Measurements from ENCODE around the gene ARHGAP35. TPM values are rescaled to one million over a fixed set of nuclear protein-coding genes. Genes with fewer than 3 reads are reported as not detected.

Gene ARHGAP35
- total RNA-seq, 1 donor from 2014 or later = 71.1 TPM

GRCh38 chr19:46825731-46826055 lies 35.1 kb upstream of the ARHGAP35 start:
- H3K4me3 Mint-ChIP-seq (ENCODE audit: unreplicated experiment) = no peak overlapping the region
- no peaks in the 10 kb centered on the region for H3K36me3 Mint-ChIP-seq (ENCODE audit: low read depth, unreplicated experiment)
- peaks cover 4% of the 10 kb centered on the region for H3K27me3 Mint-ChIP-seq (ENCODE audit: unreplicated experiment)
- no peaks in the 10 kb centered on the region for H3K4me1 Mint-ChIP-seq (ENCODE audit: unreplicated experiment)
- no peak for DNase-seq (ENCODE audit: low spot score)
- no peak overlapping the region for H3K27ac Mint-ChIP-seq (ENCODE audit: unreplicated experiment)
- H3K9me3 Mint-ChIP-seq (ENCODE audit: unreplicated experiment) = no peaks in the 10 kb centered on the region
- TF ChIP-seq, protein P1, sequence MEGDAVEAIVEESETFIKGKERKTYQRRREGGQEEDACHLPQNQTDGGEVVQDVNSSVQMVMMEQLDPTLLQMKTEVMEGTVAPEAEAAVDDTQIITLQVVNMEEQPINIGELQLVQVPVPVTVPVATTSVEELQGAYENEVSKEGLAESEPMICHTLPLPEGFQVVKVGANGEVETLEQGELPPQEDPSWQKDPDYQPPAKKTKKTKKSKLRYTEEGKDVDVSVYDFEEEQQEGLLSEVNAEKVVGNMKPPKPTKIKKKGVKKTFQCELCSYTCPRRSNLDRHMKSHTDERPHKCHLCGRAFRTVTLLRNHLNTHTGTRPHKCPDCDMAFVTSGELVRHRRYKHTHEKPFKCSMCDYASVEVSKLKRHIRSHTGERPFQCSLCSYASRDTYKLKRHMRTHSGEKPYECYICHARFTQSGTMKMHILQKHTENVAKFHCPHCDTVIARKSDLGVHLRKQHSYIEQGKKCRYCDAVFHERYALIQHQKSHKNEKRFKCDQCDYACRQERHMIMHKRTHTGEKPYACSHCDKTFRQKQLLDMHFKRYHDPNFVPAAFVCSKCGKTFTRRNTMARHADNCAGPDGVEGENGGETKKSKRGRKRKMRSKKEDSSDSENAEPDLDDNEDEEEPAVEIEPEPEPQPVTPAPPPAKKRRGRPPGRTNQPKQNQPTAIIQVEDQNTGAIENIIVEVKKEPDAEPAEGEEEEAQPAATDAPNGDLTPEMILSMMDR (IDR thresholded peaks at IDR 0.05; ENCODE audit: unreplicated experiment) = no peak

DNA sequence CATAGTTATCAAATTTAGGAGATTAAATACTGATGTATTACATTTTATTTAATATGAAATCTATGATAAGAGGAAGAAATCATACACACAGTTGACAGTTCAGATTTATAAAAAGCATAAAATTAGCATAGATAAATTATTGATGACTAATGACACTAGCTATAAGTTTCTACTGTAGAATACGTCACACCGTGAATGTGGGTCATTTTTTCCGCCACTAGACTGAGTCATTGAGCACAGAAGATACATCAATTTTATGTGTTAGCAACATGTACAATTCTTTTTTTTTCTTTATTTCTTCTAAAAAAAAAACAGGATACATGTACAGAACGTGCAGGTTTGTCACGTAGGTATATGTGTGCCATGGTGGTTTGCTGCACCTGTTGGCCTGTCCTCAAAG lies 32.3 kb upstream of the ARHGAP35 start:
- peaks cover 5% of the 10 kb centered on the region for H3K27me3 Mint-ChIP-seq (ENCODE audit: unreplicated experiment)
- no peak overlapping the region for H3K27ac Mint-ChIP-seq (ENCODE audit: unreplicated experiment)
- no peak for DNase-seq (ENCODE audit: low spot score)
- TF ChIP-seq, protein P1 (IDR thresholded peaks at IDR 0.05; ENCODE audit: unreplicated experiment) = no peak
- no peak overlapping the region for H3K4me3 Mint-ChIP-seq (ENCODE audit: unreplicated experiment)
- H3K9me3 Mint-ChIP-seq (ENCODE audit: unreplicated experiment) = no peaks in the 10 kb centered on the region
- no peaks in the 10 kb centered on the region for H3K4me1 Mint-ChIP-seq (ENCODE audit: unreplicated experiment)
- no peaks in the 10 kb centered on the region for H3K36me3 Mint-ChIP-seq (ENCODE audit: low read depth, unreplicated experiment)

DNA sequence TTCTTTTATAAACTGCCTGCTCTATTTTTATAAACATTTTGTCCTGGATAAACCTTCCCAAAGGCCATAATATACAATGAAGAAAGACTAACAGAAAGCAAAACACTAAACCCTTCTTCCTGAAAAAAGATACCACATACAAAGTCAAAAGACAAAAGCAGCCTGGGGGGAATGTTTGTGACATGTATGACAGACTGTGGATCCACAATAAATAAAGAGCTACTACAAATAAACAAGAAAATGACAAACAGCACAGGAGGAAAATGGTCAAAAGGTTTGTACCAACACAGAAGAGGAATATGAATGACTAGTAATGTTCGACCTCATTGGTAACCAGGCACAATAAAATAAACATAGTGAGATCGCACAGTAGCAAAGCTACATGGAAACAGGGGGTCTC lies 29.9 kb upstream of the ARHGAP35 start:
- no peak overlapping the region for H3K4me3 Mint-ChIP-seq (ENCODE audit: unreplicated experiment)
- no peaks in the 10 kb centered on the region for H3K9me3 Mint-ChIP-seq (ENCODE audit: unreplicated experiment)
- no peaks in the 10 kb centered on the region for H3K4me1 Mint-ChIP-seq (ENCODE audit: unreplicated experiment)
- TF ChIP-seq, protein P1 (IDR thresholded peaks at IDR 0.05; ENCODE audit: unreplicated experiment) = no peak
- H3K36me3 Mint-ChIP-seq (ENCODE audit: low read depth, unreplicated experiment) = peaks cover 3% of the 10 kb centered on the region
- H3K27ac Mint-ChIP-seq (ENCODE audit: unreplicated experiment) = no peak overlapping the region
- DNase-seq (ENCODE audit: low spot score) = no peak
- H3K27me3 Mint-ChIP-seq (ENCODE audit: unreplicated experiment) = peaks cover 8% of the 10 kb centered on the region

DNA sequence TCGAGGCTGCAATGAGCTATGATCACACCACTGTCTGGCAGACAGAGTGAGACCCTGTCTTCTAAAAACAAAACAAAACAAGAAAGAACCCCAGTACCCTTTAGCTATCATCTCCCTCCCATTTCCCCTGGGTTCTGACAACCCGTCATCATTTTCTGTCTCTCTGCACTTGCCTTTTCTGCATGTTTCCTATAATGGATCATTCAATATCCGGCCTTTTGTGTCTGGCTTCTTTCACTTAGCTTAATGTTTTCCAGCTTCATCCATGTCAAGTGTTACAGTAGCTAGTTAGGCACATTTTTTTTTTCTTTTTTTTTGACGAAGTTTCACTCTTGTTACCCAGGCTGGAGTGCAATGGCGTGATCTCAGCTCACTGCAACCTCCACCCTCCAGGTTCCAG lies 26.7 kb upstream of the ARHGAP35 start:
- H3K27me3 Mint-ChIP-seq (ENCODE audit: unreplicated experiment) = peaks cover 7% of the 10 kb centered on the region
- no peaks in the 10 kb centered on the region for H3K4me1 Mint-ChIP-seq (ENCODE audit: unreplicated experiment)
- TF ChIP-seq, protein P1 (IDR thresholded peaks at IDR 0.05; ENCODE audit: unreplicated experiment) = no peak
- H3K4me3 Mint-ChIP-seq (ENCODE audit: unreplicated experiment) = no peak overlapping the region
- no peak overlapping the region for H3K27ac Mint-ChIP-seq (ENCODE audit: unreplicated experiment)
- H3K9me3 Mint-ChIP-seq (ENCODE audit: unreplicated experiment) = no peaks in the 10 kb centered on the region
- peaks cover 8% of the 10 kb centered on the region for H3K36me3 Mint-ChIP-seq (ENCODE audit: low read depth, unreplicated experiment)
- no peak for DNase-seq (ENCODE audit: low spot score)

DNA sequence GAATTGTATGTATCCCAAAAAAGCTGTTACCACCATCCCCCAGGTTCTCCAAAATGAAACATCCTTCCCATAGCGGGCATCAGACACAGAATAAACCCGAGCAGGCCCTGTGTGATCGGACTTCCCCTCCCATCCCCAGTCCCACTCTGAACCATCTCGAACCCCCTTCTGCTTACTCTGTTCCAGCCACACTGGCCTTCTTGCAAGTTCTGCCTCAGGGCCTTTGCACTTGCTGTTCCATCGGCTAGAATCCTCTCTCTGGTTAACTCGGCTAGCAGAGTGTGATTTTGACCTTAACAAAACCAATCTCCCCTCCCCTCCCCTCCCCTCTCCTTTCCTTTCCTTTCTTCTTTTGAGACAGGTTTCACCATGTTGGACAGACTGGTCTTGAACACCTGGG lies 25.8 kb upstream of the ARHGAP35 start:
- no peak for DNase-seq (ENCODE audit: low spot score)
- H3K9me3 Mint-ChIP-seq (ENCODE audit: unreplicated experiment) = no peaks in the 10 kb centered on the region
- peaks cover 8% of the 10 kb centered on the region for H3K36me3 Mint-ChIP-seq (ENCODE audit: low read depth, unreplicated experiment)
- TF ChIP-seq, protein P1 (IDR thresholded peaks at IDR 0.05; ENCODE audit: unreplicated experiment) = no peak
- H3K27ac Mint-ChIP-seq (ENCODE audit: unreplicated experiment) = no peak overlapping the region
- H3K27me3 Mint-ChIP-seq (ENCODE audit: unreplicated experiment) = peaks cover 6% of the 10 kb centered on the region
- H3K4me1 Mint-ChIP-seq (ENCODE audit: unreplicated experiment) = no peaks in the 10 kb centered on the region
- H3K4me3 Mint-ChIP-seq (ENCODE audit: unreplicated experiment) = no peak overlapping the region

All from endothelial cell (in vitro differentiated cells).